NCI-H2227 (cell line): ENCODE data around the gene TSEN34.
"Not testable (repeated sequence)": the region's sequence is repeated elsewhere in the genome, so short reads cannot be mapped to it uniquely, and the experiment has no call there.

ENCODE experiments used
- DNase-seq: peaks from one replicate; lab custom pipeline; 2025; ENCODE audit not compliant: unreplicated experiment; lab: John Stamatoyannopoulos, UW

The TSEN34 gene

DNA sequence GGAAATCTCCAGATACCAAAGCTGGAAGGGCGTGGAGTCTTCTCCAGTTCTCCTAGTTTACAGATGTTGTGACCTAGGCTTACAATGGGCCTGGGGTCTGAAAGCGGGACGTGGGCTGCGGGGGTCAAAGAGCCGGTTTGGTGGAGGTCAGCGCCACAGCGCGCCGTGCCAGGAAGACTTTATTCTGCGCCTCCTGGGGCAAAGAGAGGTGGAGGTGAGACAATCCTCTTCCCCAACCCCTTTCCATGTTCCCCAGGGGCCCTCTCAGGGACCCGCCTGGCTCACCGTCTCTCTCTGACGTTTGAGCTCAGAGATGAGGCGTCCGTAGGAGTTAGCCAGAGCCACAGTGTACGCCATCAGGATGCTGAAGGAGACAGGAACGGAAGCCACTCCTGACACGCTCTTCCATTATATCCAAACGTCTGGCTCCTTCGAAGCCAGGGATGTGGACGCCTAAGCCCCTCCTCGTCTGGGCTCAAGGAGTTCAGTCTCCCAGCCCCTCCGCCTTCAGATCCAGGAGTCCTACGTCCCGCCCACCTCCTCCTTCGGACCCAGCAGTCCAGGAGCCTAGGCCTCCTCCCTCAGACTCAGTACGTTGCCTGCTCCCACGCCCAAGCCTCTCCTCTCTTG, 30.8 kb upstream of the TSEN34 start:
- DNase-seq, result peak; percentile 83

DNA sequence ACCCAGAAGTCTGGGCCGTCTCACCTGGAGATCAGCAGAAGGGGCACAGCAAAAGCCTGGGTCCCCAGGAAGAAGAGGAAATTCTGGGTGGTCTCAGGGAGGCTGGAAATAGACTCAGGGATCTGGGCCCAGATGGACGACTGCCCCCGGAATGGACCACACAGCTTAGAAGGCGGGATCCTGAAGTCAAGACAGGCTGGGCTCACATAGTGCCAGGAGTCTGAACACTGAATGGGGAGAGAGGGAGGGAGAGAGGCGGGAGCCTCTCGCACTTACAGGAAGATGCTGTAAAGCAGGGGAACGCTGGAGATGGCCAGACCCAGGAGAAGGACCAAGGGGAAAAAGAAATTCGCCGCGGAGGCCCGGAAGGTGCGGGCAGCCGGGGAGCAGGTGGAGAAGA, 30.3 kb upstream of the TSEN34 start:
- peak; percentile 70 for DNase-seq

DNA sequence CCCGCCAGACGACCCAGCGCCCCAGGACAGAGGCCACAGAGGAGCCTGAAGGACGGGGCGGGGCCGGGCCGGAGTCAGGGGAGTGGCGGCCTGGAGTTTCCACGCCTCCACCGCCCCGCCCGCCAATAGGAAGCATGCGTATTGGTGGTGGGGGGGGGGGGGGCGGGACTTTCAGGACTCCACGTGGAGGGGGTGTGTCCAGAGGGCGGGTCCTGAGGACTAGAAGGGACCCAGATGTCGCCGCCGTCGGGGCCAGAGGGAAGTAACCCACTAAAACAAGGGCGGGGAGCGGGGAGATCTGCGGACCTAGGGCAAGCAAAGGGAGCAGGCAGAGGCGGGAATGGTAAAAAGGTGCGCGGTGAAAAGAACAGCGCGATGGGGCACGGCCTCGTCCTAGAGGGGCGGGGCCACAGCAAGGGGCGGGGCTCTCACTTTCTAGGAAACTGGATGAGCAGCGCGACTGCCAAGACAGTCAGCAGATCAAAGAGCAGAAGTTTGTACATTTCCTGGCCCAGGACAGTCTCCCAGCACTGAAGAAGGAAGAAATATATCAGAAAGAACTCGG, 28.8 kb upstream of the TSEN34 start:
- peak; percentile 79 for DNase-seq

DNA sequence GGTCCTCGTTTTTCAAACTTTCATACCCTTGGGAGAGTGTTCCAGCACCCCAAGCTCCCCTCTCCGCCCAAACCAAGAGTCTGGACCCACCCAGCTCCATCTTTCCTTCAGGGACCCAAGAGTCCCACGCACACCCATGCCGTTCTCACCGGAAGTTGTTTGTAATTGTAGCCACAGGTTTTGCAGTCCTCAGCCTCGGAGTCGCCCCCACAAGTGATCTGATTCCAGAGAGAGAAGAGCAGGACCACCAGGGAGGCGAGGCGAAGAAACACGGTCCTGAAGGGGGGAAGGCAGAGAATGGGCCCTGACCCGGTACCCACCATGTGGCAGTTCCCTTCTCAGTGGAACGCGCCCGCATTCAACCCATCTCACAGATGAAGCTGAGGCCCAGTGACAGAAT, 28.2 kb upstream of the TSEN34 start:
- DNase-seq, result no peak

DNA sequence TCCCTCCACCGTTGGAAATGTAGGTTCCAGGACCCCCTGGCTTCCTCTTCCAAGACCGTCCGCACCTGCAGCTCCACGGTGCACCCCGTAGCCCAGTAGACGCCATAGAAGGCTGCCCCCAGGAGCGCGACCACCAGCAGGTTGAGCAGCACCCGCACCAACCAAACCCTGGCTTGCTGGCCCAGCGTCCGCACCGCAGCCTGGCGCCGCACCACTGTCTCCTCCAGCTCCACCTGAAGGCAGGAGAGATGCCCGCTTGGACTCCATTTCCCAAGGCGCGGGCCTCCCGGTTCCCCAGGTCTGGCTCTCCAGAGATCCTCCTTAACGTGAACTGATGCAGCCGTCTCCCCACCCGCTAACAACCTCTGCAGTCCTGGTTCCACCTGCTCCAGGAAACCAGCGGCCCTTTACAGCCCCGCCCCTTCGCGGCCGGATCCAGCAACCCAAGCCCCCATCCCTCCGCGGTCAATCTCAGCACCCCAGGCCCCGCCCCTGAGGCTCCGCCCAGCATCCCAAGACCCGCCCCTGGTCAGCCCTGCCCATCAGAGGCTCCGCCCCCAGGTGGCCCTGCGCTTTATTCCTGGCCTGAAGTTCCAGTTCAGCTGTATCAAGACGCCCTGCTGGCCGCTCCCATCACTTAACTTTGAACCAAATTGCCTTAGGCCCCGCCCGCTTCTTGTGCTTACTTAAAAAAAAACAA, 26.6 kb upstream of the TSEN34 start:
- DNase-seq, result no peak

DNA sequence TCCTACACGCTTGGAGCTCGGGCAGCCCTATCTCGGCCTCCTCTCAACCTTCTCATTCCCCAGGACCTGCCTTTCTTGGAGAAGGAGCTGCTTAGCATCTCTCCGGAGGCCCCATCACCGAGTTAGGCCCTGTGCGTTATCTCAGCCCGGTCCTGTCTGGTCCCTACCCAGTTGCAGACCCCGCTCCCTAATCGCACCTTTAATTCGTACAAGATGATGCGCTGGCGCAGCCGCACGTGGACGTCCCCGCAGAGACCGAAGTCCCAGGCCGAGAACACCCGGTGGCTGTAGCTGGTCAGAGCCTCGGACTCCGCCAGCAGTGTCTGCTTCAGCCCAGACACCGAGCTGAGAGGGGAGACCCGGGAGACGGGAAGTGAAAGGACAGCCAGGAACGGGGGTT, 25.9 kb upstream of the TSEN34 start:
- DNase-seq, result no peak

DNA sequence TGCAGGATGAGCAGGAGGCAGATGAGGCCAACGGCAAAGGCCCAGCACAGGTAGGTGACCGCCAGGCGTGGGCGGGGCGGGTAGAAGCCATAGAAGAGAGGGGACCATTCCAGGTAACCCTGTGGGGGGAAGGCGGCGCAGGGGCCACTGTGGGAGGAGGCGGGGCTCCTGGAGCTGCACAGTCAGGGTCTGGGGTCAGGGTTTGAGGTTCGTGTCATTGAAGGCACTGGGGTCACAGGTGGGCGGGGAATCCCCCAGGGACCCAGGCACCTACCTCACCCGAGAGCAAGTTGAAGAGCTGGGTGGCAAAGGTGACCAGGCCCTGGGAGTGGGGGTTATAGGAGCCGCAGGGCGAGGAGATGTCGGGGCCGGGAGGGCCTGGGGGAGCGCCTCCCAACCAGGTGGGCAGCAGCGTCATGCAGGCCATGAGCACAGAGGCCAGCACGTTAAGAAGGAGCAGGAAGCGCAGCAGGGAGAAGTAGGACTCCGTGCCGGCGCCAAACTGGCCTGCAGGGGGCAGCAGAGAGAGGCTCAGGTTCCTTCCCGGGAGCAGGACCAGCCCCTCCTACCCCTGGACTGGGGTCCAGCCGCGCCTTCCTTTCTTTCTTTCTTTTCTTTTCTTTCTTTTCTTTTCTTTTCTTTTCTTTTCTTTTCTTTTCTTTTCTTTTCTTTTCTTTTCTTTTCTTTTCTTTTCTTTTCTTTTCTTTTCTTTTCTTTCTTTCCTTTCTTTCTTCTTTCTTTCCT, 22.8 kb upstream of the TSEN34 start:
- DNase-seq, result peak; percentile 98

DNA sequence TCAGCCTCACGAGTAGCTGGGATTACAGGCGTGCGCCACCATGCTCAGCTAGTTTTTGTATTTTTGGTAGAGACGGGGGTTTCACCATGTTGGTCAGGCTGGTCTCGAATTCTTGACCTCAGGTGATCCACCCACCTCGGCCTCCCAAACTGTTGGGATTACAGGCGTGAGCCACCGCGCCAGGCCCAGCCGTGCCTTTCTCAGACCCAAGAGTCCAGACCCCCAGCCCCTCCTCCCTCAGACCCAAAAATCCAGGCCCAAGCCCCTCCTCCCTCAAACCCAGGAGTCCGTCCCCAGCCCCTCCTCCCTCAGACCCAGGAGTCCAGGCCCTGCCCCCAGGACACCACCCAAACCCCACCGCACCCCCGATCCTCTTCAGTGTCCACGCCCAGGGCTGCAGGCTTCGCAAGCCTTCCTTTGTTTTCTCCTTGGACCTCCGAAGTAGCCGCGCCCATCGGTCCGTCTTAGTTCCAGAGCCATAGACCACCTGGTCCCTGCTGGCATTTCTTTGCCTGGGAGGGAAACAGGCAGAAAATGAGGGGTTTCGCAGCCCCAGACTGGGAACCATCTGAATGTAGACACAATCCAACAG, 21.9 kb upstream of the TSEN34 start:
- no peak for DNase-seq

DNA sequence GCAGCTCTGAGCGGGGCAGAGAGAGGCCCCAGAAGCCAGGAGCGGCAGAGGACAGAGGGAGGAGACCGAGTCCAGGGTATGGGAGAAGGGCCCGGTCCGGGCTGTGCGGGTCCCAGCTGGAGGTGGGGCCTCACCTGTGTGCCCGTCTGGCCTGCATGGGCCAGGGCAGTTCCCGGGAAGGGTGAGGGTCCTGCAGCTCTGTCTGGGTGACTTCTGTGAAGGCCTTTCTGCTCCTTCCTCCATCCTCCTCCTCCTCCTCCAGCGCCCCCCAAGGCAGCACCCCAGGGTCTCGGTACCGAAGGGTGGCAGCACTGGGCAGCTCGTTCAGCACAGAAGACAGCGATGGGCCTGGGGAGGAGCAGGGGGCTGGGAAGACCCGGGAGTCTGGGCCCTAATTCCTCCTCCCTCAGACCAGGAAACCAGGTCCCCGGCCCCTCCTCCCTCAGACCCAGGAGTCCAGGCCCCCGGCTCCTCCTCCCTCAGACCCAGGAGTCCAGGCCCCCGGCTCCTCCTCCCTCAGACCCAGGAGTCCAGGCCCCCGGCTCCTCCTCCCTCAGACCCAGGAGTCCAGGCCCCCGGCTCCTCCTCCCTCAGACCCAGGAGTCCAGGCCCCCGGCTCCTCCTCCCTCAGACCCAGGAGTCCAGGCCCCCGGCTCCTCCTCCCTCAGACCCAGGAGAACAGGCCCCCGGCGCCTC, 19.2 kb upstream of the TSEN34 start:
- DNase-seq, result not testable (repeated sequence)

DNA sequence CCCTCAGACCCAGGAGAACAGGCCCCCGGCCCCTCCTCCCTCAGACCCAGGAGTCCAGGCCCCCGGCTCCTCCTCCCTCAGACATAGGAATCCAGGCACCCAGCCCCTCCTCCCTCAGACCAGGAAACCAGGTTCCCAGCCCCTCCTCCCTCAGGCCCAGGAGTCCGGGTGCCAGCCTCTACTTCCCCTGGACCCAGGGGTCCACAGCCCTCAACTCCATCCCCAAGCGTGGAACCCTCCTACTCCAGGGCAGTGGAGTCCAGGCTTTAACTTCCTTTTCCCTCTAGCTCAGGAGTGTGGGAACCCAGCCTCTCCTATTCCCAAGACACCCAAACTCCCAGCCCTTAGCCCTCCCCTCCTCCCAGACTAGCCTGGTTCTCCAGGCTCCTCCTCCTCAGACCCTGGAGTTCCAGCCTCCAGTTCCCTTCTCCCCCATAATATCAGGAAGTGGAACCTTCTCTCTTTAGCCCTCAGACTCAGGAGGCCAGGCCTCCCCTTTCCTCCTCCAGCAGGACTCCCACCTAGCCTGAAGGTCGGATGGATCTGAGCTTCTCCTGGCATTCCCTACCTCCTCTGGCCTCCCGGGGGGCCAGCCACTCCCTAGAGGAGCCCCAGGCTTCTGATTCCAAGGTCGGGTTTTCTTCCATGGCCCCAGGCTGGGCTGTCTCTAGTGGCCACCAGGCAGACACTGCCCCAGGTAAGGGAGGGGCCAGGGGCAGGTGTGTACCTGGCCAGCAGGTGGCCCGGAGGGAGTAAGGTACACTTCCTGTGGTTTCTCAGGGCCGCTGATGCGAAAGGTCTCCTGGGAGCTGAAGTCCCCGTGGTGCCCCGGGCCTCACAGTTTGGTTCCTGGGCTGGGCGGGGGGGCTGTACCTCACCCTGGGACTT, 18.4 kb upstream of the TSEN34 start, which contains the start of gene TMC4:
TMC4 (minus strand) TSS at position 690 of the 888 bp plus-strand sequence; CDS start at position 647, 43 bp downstream.
- no peak for DNase-seq

DNA sequence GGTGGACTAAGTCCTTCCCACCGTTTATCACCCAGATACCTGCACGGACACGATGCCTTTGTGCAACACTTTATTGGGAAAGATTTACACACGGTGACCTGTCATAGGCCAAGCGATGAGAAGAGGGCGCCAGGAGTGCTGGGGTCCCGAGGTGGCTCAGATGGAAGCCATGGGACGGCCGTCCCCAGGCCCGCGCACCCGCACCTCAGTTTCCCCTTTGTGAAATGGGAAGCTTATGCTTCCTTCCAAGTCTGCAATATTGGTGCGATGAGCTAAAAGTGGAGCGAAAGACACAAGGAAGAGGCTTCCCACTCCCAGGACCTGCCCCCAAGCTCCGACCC, 17.8 kb upstream of the TSEN34 start:
- DNase-seq, result no peak

DNA sequence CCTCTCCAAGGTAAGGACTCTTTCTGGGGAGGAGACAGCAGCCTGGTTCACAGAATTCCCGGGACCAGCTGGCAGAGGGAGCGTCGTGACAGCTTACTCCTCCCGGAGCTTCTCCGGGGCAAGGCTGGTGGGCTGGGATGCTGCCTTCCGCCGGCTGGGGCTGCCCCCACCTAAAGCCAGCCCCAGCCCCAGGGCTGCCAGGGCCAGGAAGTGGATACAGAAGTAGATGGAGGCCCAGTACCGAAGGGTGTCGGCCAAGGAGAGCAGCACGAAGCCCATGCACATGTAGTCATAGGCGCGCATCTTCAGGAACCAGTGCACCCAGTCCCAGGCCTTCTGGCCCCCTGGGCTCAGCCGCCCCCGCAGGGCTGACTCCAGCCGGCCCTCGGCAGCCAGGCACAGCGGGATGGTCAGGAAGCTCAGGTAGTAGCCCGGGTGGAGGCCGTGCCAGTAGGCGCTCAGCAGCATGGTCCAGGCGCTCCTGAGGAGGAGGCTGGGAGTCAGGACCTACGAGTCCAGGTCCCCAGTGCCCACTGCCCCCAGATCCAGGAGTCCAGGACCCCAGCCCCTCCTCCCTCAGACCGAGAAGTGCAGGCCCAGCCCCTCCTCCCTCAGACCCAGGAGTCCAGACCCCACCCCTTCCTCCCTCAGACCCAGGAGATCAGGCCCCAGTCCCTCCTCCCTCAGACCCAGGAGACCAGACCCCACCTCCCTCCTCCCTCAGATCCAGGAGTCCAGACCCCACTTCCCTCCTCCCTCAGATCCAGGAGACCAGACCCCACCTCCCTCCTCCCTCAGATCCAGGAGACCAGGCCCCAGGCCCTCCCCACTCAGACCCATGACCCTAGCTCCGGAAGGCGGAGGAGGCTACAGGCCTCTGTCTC, 16.9 kb upstream of the TSEN34 start:
- DNase-seq, result no peak

DNA sequence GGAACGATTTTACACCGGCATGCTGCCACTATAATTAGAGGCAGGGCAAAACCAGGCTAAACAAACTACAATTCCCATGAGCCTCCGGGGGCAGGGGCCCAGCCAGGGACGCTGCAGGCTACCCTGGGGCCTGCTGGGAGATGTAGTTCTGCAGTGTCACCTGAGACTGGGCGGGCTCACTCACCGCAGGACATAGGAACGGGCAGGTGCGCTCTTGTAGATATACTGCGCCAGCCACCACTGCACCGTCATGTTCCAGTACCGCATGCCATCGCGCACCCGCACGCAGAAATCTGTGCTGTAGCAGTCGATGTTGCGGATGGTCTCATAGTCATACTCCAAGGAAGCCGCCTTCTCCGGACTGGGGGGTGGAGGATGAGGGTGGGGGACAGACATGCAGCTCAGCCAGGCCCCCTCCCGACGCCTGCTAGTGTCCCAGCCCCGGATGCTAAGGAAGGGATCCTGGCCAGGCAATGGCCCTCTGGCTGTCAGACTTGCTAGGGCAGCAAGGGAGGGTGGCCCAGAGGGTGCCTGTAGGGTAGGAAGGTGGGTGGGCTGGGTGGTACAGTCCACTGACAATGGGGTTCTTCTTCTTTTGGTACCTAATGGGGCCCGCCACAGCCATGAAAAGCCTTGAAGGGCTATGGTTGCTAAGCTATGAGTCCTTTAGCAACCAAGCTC, 12.4 kb upstream of the TSEN34 start:
- peak; percentile 85 for DNase-seq

DNA sequence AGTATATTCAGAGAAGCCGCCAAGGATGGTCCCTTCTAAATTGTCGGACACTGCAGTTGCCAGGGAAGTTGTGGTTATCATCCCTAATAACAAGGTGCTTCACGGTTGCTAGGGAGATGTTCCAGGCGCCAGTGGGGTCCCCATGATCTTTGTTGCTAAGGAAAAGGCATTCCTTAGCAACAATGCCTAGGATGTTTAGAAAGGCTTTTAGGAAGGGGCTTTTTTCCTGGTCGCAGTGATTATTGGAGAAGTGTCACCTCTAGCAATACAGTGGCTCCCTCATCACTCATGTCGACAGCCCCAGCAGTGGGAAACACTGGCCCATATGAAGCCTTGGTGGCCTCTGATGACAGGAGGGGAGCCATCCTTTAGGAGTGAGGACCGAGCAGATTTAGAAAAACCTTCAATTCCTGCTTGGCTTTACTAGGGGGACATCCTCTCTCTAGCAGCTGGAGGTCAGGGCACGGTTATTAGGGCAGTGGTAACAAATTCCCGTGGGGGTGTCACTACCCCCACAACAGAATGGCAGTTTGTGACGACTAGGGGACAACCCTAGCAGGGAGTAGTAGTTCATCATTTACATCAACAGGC, 11.8 kb upstream of the TSEN34 start:
- peak; percentile 82 for DNase-seq

DNA sequence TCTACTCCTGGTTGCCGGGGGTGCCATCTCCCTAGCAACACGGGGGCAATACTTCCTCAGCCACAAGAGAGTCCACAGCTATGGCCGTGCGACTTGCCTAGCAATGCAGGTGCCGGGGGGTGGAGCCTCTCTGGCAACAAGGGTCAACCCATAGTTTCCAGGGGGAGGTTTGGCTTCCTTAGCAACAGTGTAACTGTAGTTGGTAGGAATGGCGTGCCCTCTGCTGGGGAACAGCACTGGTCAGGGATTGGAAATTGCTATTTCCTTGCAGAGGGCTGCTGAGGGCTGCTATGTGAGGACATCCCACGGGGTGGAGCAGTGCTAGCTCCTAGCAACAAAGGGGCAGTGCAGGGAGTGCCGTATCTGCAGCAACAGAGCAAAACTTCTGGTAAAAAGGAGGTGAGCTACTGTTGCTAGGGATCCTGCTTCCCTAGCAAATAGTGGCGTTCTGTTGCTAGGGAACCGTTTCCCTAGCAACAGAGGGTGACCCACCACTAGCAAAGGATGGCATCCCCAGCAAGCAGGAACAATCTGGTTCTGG, 11.1 kb upstream of the TSEN34 start:
- DNase-seq, result peak; percentile 100

DNA sequence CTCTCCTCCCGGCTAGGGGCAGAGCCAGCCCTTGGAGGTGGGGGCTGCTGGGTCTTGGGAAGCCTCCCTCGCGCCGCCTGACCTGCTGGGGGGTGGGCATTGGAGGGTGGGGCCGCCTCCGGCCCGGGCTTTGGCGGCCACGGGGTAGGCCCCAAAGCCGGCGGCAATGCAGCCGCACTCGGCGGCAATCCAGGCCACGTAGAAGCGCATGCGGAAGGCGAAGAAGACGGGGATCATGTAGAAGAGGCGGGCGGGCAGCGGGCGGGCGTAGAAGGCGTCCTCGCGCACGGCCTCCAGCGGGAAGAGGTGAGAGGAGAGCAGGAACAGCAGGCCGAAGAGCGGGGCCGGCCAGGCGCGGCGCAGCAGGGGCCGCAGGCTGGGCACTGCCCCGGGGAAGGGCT, 10.4 kb upstream of the TSEN34 start:
- peak; percentile 77 for DNase-seq

DNA sequence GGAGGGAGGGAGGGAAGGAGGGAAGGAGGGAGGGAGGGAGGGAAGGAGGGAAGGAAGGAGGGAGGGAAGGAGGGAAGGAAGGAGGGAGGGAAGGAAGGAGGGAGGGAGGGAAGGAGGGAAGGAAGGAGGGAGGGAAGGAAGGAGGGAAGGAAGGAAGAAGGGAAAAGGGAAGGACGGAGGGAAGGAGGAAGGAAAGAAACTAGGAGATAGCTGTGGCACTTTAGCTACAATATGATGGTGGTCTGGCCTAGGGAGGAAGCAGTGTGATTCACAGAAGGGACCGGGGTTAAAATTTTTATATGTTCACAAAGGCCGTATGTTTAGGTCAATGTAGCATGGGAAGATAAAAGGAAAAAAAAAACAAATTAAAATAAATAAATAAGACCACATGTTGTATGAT, 9.2 kb upstream of the TSEN34 start:
- DNase-seq, result not testable (repeated sequence)

DNA sequence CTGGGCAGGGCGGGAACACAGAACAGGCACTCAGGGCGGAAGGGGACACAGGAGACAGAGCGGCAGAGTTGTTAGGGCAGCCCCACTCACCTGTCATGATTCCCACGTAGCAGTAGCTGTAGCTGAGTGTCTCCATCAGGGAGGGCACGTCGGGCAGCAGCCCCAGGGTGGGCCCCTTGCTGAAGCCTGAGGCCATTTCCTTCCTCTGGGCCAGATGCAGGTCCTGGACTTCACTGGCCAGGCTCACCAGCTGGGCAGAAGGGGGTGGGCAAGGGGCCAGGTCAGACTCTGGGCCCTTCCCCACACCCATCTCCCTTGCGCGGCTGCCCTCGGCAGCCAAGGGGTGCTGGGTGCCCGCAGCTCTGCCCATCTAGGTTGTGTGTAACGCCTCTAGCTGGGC, 7.7 kb upstream of the TSEN34 start:
- no peak for DNase-seq
